ENCODE measurements around the gene TP53I13.
A peak's percentile ranks its signal among the peaks of the same experiment; 100 is the strongest.

TP53I13 gene

GRCh38 chr17:29567554-29568330, 759 bp upstream of the TP53I13 start:
- peak; percentile 91 for DNase-seq

GRCh38 chr17:29569245-29569950, 897 bp downstream of the TP53I13 start:
- DNase-seq, result no peak

- DNase-seq, result no peak
Observed at GRCh38 chr17:29570521-29570920, 2.0 kb downstream of the TP53I13 start.

GRCh38 chr17:29571486-29571882, 3.0 kb downstream of the TP53I13 start:
- no peak for DNase-seq

DNA sequence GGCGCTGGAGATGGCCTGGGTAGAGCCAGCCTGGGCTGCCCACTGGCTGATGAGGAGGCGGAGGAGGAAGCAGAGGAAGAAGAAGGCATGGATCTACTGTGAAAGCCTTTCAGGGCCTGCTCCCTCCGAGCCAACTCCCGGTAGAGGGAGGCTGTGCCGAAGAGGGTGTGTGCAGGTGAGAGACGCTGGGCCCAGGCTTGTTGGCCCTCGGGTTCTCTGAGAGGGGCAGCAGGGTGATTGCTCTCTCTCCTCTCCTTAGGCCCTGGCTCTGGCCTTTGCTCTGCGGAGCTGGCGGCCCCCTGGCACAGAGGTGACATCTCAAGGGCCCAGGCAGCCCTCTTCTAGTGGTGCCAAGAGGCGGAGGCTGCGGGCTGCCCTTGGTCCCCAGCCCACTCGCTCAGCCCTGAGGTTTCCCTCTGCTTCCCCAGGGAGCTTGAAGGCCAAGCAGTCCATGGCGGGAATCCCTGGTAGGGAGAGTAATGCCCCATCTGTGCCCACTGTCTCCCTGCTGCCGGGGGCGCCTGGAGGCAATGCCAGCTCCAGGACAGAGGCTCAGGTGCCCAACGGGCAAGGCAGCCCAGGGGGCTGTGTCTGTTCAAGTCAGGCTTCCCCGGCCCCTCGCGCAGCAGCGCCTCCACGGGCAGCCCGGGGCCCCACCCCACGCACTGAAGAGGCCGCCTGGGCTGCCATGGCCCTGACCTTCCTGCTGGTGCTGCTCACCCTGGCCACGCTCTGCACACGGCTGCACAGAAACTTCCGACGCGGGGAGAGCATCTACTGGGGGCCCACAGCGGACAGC, 3.6 kb downstream of the TP53I13 start:
- no peak for DNase-seq

DNA sequence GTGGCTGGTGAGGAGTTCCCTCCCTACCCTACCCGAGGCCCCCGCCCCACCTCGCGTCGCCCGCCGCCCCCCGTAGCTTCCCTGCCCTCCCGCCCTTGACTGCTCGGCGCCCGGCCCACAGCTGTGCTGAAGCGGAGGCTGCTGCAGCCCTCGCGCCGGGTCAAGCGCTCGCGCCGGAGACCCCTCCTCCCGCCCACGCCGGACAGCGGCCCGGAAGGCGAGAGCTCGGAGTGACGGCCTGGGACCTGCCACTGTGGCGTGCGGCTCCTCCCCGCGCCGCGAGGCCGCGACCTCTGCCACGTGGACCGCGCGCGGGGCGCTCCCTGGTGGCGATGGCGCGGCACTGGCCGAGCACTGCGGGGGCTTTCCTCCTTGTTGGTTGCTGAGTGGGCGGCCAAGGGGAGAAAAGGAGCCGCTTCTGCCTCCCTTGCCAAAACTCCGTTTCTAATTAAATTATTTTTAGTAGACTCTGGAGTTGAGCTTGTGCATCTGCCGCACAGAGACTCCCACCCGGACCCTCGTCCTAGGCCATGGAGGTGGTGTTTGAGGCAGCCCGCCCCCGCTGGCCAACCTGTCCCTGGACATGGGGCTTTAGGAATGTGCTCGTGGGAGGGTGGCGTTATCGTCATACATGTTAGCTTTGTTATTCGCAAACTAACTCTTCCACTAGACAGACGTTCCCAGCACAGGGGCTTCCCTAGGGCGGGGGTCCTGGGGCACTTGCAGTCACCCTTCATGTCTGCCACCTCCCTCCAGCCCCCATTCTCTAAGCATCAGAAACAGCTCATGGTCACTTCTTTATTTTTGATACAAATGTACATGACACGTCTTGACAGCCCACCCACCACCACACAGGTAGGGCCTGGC, 4.4 kb downstream of the TP53I13 start:
- no peak for DNase-seq

DNA sequence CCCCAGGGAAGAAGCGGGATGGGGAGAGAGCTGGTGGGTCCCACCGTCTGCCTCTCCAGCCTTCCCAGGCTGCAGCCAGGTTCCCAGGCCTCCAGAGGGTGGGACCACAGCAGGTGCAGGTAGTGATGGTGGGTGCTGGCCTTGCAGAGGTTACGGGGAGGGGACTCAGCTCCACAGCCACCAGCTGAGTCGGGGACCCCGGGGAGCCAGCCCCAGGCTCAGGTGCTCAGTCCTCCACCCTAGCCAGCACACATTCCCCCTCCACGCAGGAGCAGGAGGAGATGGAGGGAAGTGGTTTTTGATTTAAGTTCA, 5.0 kb downstream of the TP53I13 start:
- DNase-seq, result no peak

GRCh38 chr17:29573871-29574731, 5.6 kb downstream of the TP53I13 start:
- no peak for DNase-seq

GRCh38 chr17:29574732-29575510, 6.4 kb downstream of the TP53I13 start:
- DNase-seq, result no peak

GRCh38 chr17:29575511-29576213, 7.2 kb downstream of the TP53I13 start:
- no peak for DNase-seq

DNA sequence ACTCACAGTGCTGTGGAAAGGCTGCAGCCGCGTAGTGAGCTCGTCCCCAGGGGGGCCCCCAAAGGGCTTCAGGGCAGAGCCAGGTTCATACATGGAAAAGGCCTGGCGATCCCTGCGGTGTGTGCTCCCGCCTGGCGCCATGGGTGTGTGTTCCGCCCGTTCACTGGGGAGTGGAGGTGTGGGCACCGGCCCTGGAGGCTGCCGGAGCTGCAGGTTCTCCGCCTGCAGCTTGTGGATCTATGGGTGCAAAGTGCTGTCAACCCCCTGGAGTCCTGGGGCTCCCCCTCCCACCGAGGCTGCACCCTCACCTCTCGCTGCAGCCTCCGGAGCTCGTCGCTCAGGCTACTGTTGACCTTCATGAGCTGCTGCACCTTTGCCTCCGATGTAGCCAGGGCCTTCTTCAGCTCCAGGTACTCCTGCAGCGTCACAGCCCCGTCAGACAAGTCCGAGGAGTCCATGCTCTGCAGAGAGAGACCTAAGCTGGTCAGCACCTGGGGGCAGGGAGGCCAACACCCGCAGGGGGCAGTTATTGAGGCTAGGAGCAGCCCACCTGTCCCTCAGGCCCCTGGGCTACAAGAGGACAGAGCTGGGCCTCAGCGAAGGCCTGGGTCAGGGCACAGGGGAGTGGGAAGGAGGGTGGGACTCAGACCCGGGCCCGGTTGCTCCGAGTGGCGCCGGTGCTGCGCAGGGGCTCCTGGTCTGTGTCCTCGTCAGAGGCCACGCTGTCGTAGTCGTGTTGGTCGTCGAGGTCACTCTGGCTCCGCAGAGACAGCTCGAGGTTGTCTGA, 7.9 kb downstream of the TP53I13 start:
- DNase-seq, result no peak

DNA sequence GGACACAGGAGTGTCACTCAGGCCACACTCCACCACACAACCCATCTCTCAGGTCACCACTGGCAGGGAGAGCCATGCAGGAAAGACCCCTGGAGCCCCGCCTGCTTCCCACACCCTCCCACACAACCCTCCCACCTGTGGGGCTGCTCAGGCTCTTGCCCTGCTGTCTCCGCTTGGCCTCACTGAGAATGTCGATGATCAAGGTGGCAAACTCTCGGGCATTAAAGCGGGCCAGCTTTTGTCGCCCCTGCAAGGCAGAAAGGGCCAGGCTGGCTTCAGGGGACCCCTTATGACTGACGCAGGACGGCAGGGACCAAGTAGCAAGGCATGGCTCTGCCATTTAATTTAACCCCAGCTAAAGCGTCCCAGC, 8.5 kb downstream of the TP53I13 start:
- DNase-seq, result no peak

DNA sequence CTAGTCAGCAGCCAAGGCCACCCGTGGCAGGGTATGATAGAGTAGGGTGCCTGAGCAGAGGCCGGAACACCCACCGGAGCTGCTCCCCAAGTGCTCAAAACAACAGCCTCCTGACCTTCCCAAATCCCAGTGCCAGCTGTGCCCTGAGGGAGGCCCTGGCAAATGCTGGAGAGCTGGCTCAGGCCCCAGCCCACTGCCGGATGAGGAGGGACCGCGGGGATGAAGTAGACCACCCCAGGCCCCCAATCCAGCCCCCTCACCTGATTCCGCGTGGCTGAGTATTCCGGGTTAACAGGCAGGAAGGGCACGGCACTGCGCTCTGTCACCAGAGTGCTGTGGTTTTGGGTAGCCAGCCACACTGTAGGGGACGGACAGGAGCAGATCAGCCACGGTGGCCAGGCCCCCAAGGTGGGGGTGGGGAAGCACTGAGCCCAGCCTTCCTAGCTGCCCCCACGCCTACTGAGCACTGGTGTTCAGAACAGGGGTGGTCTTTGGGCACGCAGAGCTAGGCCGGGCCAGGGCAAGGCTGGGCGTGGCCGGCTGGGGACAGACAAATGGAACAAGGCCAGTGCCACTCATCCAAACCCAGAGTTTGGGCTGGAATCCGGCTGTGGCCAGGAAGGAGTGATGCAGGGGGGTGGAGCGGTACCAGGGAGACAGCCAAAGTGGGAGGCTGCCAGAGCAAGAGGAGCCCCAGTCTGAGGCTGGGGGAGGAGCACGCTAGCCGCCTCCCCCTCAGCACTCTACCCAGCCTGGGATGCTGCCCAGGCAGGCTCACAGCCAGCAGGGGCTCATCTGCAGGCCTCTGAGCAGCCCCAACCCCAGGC, 9.1 kb downstream of the TP53I13 start:
- no peak for DNase-seq

- no peak for DNase-seq
Observed at GRCh38 chr17:29578626-29579485, 10.4 kb downstream of the TP53I13 start.

DNA sequence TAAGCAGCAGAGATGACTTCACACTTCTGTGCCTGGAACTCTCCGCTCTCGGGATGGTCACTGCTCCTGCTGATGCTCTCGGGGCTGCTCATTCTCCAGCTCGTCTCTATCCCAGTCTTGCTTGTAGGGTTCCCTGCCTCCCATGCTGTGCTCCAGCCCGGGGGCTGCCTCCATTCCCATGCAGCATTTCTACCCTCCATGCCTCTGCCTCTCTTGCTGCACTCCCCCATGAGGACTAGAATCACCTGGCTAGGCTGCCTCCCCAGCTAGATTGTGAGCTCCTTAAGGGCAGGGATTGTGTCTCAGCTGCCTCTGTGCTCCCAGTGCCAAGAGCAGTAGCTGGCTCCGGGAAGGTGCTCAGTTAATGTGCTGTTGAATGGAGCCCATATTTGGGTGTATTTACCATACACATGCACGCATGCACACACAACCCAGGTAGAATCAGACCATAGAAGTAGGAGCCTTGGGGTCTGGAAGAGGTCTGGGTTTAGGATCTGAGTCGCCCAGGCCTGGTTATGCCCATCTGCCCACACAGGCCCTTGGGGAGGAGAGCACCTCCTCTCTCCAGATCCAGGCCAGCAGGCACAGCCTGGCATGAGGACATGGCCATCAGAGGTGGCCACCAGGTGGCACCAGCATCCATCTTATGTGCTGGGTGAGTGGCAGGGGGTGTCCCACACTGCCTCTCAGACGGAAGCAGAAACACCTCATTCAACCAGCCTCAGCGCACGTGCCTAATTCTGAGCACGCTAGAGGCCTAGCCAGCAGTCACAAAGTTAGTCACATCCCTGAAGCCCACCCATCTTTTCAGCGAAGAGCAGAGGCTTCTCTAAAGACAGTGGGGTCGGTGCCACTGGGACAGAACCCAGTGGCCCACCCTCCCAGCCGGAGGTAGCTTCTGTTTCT, 11.6 kb downstream of the TP53I13 start:
- DNase-seq, result peak; percentile 67

DNA sequence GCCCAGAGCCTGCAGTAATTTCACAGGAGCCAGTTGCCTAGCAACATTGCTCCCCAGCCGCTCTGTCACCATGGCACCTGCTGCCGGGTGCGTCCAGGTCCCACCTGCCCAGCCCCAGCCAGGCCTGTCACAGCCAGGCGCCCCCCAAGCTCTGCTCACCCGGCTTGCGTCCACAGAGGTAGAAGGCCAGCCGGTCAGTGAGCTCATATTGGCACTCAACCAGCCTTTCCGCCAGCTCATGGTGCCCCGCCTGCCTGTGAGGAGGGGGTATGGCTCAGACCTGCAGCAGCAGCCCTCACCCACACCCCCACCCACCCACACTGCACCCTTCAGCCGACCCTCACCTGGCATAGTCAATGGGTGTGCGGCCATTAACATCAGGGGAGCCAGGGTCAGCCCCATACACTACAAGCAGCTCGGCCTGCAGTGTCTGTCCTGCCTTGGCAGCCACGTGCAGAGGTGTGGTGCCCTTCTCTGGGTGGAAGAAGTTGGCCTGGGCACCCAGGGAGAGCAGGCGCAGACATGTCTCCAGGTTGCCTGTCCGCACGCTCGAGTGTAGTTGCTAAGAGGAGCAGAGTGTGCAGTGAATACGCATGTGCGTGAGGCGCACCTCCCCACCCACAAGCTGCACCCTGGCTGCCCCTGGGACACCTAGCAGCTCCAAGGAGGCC, 13.2 kb downstream of the TP53I13 start:
- no peak for DNase-seq
